GM21515 (cell line): ENCODE measurements around the gene CAMK2A.

Source experiments
- ATAC-seq: cut with Tn5 transposase; IDR thresholded peaks from one replicate; pipeline ENCODE4 v1.9.1; 2021; ENCODE audit not compliant: unreplicated experiment

CAMK2A gene

GRCh38 chr5:150300496-150301169 lies 11.1 kb upstream of the CAMK2A start:
- ATAC-seq, result no peak

DNA sequence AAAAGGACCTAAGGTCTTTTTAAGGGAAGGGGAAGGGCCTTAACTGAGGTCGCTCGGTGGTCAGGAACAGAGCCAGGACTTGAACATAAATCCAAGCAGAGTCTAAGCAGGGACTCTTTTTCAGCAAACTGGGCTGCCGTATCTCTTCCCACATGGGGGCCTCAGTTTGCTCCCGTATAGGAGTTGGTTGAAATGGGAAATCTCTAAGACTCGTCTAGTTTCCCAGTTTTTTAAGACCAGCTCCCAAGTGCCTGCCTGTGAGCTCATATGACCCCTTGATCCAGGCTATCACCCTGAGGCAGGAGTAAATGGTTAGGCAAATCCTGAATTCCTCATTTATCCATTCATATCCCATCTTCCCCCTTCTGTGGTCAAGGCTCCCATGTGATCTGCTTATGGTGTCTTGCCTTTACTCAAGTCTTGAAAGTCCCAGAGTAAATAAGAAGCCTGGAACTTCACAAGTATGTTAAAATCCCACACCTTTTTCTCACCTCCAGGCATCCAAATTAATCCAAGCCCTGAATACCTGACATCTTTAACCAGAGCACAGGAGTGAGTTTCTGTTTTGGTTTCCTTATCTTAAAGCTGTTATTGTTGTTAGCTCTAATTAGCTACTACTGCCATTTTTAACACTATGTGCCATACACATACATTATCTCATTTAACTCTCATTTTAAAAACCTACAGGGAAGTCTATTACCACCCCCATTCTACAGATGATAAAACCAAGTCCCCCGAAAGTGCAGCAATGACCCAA lies 10.2 kb upstream of the CAMK2A start:
- ATAC-seq, result no peak

DNA sequence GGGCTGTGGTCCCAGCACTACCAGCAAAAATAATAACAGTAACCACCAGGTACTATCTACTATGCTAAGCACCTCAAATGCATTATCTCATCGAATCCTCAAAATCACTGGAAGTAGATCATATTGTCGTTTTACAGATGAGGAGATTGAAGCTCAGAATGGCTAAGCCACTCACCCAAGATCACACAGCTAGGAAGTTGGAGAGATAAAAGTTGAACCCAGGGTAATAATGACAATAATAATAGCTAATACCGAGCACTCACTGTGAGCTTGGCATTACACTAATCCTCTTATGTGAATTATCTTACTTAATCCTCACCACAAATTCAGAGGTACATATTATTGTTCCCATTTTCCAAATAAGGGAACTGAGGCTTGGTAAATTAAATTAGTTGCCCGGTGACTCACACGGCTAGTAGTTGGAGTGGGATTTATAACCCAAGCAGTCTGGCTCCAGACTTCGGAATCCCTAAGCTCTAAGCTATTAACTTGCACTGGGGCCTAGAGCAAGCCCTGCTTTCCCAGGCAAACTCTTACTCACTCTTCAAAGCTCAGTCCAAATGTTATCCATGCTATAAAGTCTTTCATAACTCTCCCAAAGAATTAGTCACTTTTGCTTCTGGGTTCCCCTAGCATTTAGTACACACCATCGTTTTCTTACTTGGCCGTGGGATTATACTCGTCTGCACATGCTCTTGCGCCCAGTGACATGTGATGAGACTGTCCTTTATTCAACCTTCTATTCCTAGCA lies 9.3 kb upstream of the CAMK2A start:
- no peak for ATAC-seq

GRCh38 chr5:150297934-150298595 lies 8.5 kb upstream of the CAMK2A start:
- no peak for ATAC-seq

GRCh38 chr5:150297236-150297890 lies 7.8 kb upstream of the CAMK2A start:
- ATAC-seq, result no peak

GRCh38 chr5:150296496-150296895 lies 6.9 kb upstream of the CAMK2A start:
- no peak for ATAC-seq

- ATAC-seq, result no peak
Observed at GRCh38 chr5:150295741-150296486, 6.3 kb upstream of the CAMK2A start.

GRCh38 chr5:150295172-150295634 lies 5.6 kb upstream of the CAMK2A start:
- no peak for ATAC-seq

GRCh38 chr5:150294551-150295071 lies 5.0 kb upstream of the CAMK2A start:
- no peak for ATAC-seq

- no peak for ATAC-seq
Observed at GRCh38 chr5:150293091-150293941, 3.7 kb upstream of the CAMK2A start.

- no peak for ATAC-seq
Observed at GRCh38 chr5:150291388-150292385, 2.1 kb upstream of the CAMK2A start.

- ATAC-seq, result no peak
Observed at GRCh38 chr5:150288791-150289190, 782 bp downstream of the CAMK2A start.

DNA sequence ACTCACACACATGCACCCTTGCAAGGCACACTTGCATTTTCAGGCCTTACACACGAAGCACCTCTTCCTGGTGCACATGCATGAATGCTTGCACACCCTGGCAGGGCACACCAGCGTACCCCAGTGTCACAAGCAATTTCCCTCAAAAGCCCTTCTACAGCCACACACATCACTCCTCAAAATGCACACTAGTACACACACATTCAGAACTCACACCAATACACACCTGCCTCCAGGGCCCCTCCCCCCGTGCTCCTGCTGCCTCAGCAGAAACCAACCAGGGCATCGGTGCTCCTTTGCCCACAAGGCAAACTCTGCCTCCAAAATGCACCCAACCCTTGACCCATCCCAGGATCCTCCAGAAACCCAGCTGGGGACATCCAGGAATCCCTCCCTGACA lies 1.2 kb downstream of the CAMK2A start:
- no peak for ATAC-seq

- ATAC-seq, result no peak
Observed at GRCh38 chr5:150286820-150287219, 2.8 kb downstream of the CAMK2A start.

DNA sequence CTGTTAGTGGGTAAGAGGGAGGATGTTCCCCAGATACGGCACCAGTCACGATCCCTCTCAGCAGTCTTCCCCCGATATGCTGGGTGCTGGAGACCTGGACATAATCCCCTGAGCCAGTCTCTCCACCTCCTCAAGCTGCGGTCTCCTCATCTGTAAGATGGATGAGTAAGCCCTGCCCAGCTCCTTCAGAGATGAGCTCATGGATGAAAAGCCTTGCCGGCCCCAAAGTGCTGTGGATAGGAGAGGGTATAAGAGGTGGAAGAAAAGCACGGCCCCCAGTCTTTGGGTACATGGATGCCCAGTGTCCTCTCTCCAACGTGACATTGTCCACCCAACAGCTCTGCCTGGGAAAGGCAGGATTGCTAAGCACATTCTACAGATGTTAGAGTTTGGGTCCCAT lies 4.5 kb downstream of the CAMK2A start:
- no peak for ATAC-seq

GRCh38 chr5:150284311-150284710 lies 5.3 kb downstream of the CAMK2A start:
- no peak for ATAC-seq

DNA sequence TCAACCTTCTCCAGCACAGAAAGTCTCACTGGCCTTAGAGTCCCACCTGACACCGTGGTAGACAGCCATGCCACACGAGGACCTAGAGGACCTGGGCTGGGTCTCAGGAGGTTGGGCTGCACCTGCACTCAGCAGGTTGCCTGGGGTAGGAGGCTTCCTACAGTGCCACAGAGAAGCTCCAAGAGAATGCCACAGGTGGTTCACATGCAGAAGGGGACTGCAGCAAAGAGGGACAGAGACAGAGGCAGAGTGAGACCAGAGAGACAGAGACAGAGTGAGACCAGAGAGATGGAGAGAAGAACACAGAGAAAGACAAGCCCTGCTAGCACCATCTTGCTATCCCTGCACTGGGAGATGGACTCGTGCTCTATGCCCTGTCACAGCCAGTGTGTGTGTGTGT lies 5.7 kb downstream of the CAMK2A start:
- no peak for ATAC-seq

DNA sequence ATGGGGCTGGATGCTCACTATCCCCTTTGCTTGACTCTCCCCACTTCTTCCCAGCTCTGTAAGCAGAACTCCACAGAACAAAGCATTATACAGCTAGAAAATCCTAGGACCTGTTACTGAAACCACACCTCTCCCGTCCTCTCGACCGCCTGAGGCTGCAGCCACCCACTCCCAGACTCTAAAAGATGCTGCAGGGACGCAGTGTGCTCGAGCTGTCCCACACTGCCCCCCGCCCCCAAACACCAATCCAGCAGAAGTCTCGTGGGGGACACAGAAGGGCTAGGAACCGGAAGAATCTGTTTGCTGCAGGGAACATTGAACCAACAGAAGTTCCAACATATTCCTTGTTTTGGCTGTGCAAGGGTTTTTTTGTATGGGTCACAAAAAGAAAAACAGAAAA lies 7.6 kb downstream of the CAMK2A start:
- ATAC-seq, result no peak
